Activated naive CD4-positive, alpha-beta T cell (primary cell): ENCODE results near the gene ZIC1.

Experiments used
- DNase-seq, 4 experiments: peaks; one replicate each; lab custom pipeline; 2025; lab: John Stamatoyannopoulos, UW

Gene ZIC1

DNA sequence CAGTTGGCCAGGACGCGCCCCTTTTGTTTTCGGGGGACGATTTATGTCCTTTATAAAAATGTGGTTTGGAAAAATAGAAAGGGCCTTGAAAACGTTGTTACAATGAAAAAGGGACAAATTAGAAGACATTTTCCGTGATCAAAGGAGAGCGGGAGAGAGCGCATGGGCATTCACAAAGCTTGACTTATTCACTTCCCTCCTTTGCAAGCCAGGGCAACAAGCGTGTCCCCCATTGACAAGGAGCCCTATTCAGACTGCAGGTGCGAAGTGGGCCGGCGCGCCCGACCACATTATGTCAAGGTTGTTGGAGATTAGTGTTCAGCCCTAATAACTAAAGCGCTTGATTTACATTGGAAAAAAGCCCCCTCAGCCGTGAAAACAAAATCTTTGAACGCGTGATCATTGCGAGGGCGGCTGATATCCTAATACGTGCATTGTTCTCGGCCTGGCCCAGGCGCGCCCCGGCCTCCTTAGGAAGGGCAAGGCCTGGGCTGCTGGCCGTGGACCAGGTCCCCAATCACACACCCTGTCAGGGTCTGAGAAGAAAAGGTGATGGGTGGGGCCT, 28.7 kb upstream of the ZIC1 start:
- no peak for DNase-seq

DNA sequence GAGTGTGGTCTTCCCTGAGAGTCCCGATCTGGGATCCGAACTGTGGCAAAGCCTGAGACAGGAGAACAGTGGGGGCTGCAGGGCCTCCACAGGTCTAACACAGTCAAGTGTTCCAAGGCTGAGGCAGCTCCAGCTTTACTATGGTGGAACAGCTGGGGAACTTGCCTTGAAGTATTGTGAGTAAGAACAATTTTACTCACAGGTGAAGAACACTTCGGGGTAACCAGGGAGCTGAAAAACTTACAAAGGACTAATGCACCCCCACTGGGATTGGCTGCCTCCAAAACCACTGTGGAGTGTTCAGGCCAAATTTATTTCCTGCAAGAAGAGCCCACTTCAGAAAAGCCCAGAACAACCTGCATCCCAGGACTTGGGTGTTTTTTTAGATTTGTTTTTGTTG, 28.2 kb upstream of the ZIC1 start:
- DNase-seq, result no peak

DNA sequence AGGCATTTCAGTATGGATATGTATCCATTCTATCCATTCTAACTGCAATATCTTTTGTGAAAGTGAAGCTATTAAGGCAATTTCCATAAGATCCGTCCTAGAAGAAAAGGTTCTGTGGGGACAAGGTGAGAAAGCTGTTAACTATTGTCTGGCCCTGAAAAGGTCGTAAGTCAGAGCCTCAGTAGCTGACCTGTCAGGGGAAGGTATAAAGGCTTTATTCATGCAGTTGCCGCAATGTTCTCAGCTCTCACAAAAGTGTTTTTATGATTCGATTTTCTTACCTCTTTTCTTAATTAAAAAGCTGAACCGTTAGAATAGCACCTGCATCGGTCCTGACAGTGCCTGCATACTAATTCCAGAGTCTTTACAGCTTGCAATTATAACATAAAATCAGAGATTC, 27.6 kb upstream of the ZIC1 start:
- no peak for DNase-seq

DNA sequence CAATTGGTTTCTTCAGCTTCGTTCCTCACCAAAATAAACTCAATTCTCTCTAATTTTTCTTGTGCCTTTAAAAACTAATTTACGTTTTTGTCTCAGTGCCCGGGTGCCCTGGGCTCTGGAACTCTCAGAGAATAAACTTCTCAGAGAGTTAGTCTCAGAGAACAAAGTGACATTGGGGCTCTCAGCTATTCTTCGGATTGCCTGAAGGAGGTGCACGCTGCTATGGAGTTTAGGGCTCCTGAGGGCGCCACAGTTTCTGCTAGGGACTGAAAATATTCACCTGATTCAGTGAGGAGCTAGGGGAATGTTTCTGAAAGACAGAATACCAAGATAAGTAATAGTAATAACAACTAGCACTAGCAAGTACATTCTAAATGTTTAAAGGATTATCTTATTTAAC, 25.5 kb upstream of the ZIC1 start:
- DNase-seq, result no peak

DNA sequence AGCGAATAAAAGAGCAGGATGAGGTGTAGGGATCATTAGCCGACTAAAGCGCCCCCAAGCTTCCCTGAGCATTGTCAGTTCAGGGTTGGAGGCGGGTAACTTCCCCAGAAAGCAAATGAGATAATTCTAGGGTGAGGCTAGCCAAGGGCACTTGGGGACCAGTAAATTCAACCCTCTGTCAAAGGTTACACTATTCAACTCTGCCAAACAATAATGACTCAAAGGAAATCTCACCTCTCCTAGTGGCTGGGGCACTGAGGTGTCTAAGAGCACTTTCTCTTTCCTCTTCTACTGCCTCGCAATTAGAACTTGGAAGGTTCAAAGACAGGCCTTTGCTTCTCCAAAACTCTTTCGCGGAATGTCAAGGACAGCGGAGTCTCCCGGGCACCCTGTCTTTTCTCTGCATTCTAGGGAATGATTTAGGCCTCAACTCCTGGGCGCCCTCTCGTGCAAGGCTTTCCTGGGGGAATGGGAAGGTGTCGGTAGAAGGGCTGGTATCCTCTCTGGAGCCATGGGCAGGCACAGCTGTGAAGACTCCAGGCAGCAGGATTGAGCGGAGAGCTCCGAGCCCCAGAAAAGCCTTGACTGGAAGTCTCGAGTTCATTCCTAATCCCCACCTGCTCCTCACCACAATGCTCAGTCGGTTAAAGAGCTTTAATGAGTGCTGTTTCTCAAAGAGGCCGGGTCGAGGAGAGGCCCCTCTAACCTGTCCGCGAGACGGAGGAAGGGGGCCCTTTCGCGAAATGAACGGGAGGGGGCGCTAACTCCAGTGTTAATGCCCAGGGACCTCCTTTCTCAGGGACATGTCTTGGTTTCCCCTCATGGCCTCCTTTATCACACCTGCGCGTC, 24.7 kb upstream of the ZIC1 start:
- DNase-seq, result no peak

DNA sequence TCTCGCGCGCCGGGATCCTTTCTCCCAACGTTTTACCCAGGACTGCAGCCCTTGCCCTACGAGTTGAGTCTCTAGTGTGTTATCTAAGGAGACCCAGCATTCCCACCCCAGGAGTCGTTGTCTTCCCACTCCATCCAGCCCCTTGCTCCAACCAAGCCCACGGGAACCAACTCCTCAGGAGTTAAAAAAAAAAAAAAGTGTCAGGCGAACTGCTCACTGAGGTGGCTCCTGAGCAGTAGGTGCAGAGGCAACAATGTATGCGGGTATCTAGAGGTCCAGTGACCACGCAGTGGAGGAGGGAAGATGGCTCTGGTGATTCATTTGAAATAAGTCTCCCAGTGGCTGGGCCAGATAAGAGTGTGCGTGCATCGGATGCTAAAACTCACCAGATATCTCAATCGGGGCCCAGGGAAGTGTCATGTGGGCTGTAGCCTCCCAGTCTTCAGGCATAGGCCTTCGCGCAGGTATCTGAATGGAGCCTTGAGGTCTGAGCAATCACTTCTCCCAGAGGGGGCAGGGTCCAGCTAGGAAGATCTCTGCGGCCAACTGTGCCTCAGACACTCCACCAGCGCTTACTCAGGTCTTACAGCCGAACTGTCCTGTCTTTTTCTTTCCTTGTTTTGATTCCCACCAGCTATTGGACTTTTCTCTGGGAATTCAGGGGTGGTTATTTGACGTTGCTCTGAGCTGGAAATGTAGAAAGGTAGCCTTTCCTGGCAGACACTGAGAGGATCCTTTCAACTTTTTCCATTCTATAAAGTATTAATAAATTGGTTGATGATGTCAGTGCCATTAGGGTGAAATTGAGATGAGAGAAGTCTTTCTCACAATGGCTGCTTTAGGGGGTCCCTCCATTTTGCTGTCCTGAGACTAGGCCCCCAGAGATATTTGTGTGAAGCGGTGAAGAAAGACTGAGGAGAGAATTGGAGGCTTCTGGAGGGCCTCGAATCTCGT, 23.8 kb upstream of the ZIC1 start:
- no peak for DNase-seq

DNA sequence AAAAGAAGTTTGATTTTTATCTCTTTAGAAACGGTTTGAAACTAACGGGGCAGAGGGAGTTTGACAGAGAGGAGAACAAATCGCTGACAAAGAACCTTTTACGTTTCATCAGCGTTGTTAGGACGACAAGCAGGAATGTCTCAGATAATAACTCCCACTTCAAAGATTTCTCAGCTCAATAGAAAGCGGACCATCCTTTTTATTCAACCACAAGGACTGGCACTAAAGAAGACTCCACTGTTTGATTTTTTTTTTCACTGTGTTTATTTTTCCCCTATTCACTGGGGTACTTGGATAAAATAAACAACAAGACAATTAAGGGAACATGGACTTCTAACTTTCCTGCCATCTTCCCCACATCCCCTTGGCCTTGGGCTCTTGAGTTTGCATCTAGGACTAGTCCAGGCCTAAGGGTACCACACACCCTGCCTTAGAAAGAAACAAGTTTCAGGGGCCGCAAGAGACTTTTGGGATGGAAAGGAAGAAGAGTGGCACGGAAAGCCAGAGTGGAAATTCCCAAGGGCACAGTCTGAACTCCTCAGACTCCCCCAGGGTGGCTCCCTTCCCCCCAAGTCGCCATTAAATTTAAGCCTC, 21.8 kb upstream of the ZIC1 start:
- DNase-seq, result no peak

DNA sequence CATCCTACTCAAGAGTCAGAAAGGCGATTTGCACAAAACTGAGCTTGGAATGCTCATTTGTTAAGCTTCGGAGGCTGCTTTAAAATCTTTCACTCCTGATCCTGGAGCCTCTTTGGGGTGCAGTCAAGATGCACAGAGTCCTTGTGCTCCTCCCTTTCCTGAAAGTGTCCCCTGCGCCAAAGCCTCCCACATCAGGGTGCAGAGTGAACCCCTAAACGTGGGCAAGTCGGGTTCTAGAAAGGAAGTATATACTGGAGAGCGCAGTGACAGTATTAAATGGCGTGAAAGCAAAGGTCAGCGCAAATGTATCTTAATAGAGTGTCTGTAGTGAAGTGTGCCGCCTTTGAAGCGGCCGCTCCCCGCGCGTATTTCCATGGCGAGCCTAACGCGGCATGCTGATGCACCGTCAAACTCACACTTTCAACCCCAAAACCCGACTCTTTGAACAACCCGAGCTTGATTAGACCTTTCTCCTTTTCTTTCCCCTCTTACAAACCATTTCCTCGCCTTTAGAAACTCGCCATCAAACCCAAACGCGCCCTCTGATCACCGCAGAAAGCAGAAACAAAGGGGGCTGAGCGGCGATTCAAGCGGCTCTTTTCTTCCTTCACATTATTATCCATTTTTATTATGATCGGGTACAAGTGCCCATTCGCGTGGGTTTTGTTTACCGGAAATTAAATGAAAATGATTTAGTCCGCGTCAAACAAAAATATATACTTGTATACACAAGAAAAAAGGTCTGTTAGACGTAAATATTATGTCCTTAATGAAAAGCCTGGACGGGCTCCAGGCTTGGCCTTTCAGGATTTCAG, 21.1 kb upstream of the ZIC1 start:
- DNase-seq, result no peak

DNA sequence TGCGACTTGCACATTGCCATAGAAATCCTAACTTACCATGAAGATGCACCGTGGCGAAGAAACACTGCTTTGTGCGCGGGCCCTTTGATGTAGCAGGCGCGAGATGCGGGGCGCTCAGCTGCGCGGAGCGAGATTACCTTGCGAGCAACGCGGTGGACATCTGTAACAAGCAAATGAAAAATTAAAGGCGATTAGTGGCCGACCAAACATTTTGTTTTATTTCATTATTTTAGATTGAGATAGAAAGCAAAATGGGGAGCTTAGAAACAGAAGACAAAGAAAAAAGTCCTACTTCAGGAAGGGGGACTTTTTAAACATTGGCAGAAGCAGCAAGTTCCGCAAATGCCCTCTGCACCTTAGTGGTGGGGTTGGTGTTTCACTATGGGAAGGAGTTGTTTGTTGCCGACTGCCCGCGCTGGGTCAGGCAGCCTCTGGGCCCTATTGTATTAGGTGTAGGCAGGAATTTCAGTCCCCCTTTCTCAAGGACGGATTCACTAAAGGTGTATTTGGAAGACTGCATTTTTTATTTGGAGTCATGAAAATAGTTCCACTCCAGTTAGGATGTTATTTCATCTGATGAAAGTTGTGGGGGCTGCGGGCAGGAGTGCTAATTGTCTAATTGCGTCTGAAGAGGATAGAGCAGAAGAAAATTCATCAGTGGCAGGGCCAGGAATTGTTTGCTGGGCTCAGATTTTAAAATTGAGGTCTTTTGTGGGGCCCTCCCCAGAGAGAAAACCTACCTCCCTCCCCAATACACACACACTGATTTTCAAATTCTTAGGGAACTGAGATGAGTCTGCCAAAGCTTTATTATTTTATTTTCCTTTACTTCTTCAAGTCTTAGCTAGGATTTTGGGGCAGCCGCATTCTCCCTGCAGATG, 20.2 kb upstream of the ZIC1 start:
- no peak for DNase-seq

DNA sequence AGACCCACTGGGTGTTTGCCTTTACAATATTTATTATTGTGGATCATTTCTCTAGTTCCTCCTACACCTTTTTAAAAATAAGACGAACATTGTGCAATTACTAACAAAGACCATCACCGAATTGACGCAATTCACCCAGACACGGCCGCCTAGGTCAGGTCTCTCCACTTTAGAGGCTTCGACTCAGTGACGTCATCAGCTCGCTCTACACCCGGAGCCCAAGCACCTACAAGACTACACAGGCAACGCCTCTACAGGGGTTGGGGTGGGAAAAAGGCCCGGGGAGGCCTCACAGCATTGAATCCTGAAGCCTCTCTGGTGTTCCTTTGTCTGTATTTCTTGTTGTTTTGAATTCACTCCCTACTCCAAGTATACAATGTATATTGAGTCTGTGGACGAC, 19.4 kb upstream of the ZIC1 start:
- DNase-seq, result no peak

DNA sequence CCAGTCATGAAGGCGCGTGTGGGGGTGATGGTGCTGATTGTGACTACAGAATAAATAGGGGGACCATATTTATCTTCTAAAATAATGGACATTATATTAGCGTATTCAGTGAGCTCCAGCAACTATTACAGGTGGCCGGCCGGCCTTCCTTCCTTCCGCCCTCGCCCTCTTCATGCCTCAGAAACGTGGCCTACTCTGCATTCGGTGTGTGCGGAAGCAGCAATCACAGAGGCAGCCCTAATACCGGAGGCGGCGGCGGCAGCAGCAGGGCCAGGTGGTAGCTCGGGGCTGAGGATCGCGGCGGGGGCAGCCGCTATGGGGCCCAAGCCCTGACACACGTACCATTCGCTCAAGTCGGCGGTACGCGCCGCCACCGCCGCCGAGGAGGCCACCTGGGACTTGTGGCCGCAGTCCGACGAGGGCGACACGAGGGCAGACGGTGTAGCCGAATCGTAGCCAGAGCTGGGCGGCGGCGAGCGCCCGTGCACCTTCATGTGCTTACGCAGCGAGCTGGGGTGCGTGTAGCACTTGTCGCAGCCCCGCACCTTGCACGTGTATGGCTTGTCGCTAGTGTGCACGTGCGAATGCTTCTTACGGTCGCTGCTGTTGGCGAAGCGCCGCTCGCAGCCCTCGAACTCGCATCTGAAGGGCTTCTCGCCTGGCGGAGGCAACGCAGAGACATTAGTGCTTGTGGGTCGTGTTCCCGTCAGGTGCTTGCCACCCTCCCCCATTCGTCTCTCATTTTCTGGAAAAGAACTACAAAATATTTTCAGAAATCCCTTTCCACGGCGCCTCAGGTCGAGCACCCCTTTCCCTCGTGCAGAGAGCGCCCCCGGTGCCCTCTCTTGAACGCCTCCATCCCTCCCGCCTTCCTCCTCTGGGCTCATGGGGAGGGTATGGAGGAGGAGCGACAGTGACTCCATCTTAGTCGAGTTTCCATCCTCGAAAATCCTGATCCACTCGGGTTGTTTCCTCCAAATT, 18.3 kb upstream of the ZIC1 start:
- DNase-seq, result no peak

DNA sequence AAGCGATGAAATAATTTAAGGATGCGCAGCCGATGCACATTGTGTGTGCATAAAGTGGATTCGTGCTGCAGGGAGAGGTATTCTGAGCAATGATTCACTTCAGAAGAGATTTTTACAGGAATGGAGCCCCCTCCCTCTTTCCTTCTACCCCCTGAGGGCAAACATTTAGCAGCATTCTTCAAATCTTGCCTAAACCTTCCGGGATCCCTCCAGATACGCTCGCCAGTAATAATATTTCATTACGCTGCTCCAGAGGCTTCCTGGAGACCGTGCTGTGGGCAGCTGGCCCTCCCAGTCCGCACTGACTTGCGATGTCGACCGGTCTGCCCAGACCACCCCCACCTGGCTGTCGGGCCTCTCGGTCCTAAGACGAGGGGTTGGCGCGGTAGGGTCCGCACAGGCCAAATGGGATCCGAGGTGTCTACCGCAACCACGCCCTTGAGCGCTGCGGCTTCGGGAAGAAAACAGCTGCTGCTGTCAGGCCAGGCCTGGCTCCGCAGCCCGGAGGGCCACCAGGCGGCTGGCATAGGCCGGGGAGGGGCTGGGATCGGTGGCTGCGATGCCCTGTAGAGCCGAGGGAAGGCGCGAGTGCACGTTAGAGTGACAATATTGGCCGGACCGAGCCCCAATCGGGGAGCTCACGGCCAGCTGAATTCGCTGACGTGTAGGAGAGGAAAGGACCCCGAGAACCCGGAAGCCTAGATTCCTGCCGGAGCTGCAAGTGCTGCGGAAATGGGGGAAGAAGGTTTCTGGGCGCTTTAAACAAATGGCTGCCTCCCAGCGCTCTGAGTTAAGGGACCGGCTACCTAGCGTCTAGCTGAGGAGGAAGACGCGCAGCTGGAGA, 17.2 kb upstream of the ZIC1 start:
- no peak for DNase-seq

DNA sequence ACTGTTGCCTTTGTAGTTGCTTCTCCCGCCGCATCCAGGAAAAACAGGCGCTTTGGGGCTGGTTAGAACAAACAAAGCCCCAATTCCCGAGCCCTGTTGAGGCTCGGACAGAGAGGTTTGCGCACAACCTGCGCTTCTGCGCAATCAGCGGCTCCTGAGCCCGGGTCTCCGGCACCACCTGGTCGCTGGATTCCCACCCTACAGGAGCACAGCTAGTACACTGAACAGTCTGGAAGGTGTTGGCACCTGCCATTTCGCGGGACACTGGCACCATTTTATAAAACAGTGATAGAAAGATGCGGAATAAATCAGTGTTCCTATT, 16.6 kb upstream of the ZIC1 start:
- no peak for DNase-seq

DNA sequence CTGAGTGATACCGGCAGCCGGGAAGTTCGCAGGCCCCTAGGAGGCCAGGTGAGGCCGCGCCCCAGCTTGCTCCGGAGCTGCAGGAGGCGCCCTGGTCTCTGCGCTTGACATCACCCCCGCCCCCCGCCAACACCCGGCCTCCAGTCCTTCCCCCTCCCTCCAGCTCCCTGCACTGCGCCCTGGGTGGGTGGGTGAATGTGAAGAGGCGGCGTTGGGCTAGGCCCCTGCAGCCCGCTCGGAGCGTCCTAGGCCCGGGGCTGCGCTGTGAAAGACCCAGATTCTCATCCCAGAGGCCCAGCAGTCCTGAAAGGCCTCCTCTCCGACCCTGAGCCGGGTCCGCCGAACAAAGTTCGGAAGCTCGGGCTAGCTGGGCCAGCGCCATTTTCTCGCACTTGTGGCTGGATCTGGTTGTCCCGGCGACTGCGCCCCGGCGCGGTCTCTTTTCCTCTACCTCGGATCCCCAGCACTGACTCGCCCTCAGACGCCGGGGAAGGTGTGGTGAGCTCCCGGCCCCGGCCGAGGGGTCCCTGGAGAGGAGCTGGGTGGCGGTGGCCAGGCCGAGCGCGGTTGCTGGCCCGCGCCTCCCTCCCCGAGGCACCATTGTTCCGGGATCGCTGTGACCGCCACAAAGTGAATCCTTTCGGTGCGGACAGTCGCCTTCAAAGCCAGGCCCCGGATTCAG, 15.8 kb upstream of the ZIC1 start:
- DNase-seq, result no peak

DNA sequence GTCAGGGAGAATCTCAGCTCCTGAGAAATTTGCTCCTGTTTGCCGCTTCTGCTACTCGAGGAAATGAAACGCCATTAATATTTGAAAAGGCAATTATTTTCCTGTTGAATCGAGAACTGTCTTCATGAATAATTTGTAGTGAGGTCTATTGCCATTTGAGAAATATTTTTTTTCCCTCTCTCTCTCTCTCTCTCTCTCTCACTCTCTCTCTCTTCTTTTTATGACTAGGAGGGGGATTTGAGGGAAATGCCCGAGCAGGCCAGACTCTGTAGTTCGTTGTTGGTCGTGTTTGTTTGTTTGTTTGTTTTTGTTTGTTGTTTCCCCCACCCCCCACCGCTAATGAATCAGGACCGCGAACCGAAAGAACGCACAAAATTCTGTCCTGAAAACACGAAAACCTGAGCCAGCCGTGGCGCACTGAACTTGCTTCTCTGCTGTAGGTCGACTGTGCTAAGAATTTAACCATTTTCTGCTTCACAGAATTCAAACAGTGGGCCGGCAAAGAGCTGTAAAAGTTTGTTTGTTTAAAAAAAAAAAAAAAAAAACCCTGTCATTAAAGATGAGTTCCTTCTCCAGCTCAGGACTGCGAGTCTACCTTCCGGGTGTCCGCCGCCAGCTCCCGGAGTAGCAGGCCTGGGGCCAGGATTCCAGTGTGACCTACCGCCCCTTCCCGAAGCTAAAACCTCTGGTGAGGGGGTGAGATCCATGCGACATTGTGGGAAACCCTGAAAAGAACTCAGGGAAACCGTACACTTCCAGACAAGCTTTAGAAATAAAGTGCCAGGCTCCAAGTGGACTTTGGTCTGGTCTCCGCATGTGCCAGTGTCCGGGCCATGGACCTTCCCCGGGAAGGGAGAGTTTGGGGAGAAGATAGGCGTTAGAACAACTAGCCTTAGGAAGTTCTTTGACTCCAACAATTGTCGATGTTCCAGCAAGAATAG, 15.0 kb upstream of the ZIC1 start:
- no peak for DNase-seq

DNA sequence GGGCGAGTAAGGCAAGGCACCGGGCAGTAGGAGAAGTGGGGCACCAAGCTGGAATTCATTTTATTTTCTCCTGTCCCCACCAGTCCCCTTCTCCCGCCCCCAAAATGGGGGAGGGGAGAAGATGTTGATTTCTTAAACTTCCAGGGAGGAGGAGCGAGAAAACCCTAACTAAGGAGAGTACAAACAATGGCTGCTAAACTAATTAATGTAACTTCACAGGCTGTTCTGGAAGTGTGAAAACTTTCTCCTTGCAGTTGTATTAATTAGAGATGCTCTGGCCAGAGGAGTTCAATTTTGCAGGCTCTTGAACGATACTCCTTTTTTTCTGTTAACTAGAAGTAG, 14.3 kb upstream of the ZIC1 start:
- DNase-seq, result no peak
